GM15510 (cell line): ENCODE data around the gene CTNNA2.

Source experiments
- POLR2A ChIP-seq: IDR thresholded peaks from 3 replicates; pipeline ENCODE4 v1.6.1; 2011; ENCODE audit warnings: borderline replicate concordance; ENCODE audit not compliant: insufficient read length; ENCODE audit errors: extremely low read depth

CTNNA2 gene

GRCh38 chr2:80525152-80525551 lies 1012.3 kb downstream of the CTNNA2 start:
- no peak for TF ChIP-seq POLR2A

GRCh38 chr2:80527119-80527518 lies 1014.3 kb downstream of the CTNNA2 start:
- no peak for TF ChIP-seq POLR2A

GRCh38 chr2:80529466-80530165 lies 1016.8 kb downstream of the CTNNA2 start:
- no peak for TF ChIP-seq POLR2A

DNA sequence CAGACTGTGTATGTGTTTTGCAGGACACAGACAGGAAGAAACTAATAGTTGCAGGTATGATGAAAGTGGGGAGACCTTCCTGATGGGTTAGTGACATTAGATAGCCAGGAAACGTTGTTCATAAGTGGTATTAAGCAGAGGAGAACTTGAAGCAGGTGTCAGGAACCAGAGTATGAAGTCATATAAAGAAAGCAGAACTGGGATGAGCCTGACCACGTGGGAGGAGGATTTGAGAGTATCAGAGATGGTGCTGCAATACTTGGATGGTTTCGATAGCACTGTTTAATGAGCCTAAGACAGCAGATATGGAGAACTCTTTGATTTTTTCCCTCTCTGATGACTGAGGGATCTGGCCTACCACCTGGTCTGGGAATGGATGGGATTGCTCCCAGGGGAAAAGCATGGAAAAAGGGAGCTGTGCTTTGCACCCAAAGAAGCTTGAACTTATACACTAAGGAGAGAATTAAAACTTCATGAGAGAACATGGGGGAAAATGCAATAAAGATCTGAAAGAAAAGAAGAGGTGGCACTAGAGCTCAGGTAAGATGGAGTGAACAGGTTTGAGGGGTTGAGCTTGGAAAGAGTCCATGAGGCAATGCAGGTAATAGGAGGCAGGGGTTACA lies 1017.7 kb downstream of the CTNNA2 start:
- TF ChIP-seq POLR2A = no peak

- no peak for TF ChIP-seq POLR2A
Observed at GRCh38 chr2:80531319-80531718, 1018.5 kb downstream of the CTNNA2 start.

DNA sequence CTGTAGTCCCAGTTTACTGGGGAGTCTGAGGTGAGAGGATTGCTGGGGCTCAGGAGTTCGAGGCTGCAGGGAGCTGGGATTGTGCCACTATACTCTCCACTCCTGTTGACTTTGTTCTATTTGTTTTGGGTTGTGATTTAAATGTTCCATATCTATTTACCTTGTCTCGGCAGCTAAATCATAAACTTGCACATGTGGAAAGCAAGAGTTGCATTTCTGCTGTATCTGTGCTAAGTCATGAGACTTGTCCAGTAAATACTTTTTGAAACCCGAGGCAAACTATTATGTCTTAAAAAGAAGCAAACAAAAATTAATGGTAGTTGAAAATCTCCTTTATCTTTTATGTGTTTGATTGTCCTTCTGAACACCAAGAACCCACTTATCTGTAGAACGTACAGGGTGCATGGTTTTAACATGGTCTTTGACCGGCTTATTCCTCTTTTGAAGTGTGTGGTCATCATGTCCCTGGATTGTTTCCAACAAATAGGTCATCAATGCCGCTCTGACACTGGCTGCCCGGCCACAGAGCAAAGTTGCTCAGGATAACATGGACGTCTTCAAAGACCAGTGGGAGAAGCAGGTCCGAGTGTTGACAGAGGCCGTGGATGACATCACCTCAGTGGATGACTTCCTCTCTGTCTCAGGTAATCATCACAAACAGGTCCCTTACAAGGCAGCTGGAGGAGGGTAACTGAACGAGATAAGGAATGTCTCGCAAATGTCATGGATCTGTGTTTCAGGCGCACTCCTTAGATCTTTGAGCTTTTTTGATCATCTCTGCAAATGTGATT lies 1032.8 kb downstream of the CTNNA2 start:
- no peak for TF ChIP-seq POLR2A

DNA sequence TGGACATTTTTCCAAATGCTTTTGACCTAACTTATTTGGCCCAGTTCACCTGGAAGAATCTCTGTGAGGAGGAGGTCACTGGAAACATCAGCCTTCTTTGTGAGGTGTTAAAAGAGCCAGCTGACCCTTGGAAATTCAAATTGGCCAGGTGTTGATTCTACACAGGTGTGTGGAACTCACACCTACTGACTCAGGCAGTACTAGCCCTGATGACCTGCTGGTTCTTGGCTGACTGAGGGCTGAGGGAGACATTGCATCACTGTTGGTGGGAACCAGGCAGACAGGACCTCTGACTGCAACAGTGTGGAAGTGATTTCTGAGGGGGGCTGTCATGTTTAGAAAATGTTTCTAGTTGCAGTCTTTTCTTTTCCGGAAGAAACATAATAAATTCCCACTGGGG lies 1033.9 kb downstream of the CTNNA2 start:
- no peak for TF ChIP-seq POLR2A

DNA sequence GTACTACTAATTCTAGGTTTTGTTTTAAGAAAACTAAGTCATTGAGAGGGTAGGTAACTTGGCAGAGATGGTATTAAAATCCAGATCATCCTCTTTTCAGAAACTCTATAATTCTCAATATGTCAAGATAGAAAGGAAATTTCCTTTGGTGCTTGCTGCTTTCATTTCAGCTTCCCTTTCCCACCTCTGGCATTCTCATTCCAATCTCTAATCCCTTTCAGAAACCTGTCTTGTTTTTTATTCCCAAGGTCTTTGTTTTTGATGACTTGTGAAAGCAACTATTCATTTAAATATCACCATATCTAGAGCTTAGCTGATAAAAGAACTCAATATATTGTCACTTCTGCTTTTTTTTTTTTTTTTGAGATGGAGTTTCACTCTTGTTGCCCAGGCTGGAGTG lies 1034.5 kb downstream of the CTNNA2 start:
- no peak for TF ChIP-seq POLR2A

GRCh38 chr2:80548469-80548868 lies 1035.6 kb downstream of the CTNNA2 start:
- TF ChIP-seq POLR2A = no peak

DNA sequence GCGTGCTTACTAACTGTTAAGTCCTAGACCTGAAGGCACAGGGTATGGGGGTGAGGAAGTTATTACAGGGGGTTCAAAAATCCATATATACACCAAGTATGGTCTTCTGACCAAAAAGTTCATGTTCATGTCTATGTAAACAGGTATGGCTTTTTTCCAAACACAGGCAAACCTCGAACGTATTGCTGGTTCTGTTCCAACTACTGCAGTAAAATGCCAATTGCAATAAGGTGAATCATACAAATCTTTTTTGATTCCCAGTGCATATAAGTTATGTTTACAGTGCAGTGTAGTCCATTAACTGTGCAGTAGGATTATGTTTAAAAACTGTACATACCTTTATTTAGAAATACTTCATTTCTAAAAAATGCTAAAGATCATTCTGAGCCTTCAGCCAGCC lies 1037.0 kb downstream of the CTNNA2 start:
- no peak for TF ChIP-seq POLR2A

DNA sequence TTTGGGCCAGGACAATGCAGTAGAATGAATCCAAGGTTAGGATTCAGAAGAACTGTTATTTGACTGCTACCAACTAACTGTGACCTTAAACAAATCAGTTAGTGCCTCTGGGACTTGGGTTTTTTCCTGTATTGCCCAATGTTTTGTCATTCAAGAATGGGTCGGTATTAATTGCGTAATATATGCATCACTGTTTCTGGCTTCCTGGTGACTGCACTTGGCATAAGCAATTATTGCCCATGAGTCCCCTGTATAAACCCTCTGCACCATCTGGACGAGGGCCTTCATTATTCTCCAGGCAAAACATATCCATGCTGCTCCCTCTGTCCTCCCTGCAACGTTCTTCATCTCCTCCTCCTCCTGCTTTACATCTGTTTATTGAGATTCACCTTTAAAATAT lies 1047.5 kb downstream of the CTNNA2 start:
- TF ChIP-seq POLR2A = no peak

DNA sequence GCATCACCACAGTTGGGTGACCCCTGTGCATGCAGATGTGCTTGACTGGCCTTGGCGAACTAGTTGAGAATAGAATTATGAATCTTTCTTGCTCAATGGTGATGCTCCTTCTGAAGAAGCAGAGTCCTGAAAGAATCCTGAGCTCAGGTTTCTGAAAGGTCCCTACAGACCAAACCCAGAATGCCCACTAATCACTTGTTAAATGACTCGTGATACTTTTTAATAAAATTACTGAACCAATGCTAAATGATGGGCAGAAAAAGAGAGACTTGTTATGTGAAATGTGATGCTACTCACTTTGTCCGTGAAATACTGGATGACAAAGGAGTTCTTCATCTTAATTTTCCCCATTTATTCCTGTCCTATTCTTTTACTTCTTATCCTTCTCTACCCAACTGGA lies 1055.2 kb downstream of the CTNNA2 start:
- TF ChIP-seq POLR2A = no peak

DNA sequence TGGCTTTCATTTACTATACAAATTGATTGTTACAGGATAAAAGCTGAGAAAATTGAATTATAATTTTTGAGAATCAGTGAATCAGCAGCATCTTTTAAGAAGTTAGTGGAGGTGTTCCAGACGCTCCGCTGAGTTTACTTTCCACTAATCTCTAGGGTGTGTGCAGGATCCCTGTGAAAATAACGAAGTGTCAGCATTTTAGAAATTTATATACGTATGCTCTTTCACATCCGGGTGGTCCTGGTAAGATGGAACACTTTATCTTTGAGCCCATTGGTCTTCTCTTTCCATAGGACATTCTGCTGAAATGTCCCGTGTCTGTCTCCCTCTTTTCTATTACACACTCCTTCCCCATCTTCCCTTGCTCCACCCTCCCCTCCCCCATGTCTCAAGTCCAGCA lies 1060.3 kb downstream of the CTNNA2 start:
- no peak for TF ChIP-seq POLR2A

DNA sequence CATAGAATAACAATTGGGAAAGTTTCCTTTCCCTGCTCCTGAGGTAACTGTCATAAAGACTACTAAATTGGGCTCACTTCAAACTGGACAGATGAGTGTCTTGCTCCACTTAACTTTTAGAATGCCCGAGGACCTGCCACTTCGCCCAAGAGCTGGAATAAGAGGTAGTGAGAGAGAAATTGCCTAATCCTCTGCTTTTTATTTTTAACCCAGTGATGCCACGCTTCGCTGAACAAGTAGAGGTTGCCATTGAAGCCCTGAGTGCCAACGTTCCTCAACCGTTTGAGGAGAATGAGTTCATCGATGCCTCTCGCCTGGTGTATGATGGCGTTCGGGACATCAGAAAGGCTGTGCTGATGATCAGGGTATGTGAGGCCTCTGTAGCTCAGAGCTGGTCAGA lies 1061.1 kb downstream of the CTNNA2 start:
- no peak for TF ChIP-seq POLR2A

- TF ChIP-seq POLR2A = no peak
Observed at GRCh38 chr2:80579756-80580155, 1066.9 kb downstream of the CTNNA2 start.

GRCh38 chr2:80591233-80591632 lies 1078.4 kb downstream of the CTNNA2 start:
- TF ChIP-seq POLR2A = no peak
